ENCODE data around the gene CSF1.

CSF1 gene

GRCh38 chr1:109890115-109890953 is 20.3 kb upstream of the CSF1 start:
- DNase-seq (ENCODE audit: insufficient read length, low spot score) (no peak), FAIRE-seq (no peak)
- TF ChIP-seq POU2F2 (IDR thresholded peaks at IDR 0.05; ENCODE audit: low read depth, low read length) (no peak), TAF1 (IDR thresholded peaks at IDR 0.05; ENCODE audit: low read depth, low read length) (no peak), POLR2A (IDR thresholded peaks at IDR 0.05; ENCODE audit: low read depth, low read length) (no peak), POLR2AphosphoS5 (IDR thresholded peaks at IDR 0.05; ENCODE audit: low read depth, low read length) (no peak), SPI1 (IDR thresholded peaks at IDR 0.05; ENCODE audit: low read depth, low read length) (no peak), PAX5 (IDR thresholded peaks at IDR 0.05; ENCODE audit: insufficient read depth, low read length, severe bottlenecking) (no peak)

DNA sequence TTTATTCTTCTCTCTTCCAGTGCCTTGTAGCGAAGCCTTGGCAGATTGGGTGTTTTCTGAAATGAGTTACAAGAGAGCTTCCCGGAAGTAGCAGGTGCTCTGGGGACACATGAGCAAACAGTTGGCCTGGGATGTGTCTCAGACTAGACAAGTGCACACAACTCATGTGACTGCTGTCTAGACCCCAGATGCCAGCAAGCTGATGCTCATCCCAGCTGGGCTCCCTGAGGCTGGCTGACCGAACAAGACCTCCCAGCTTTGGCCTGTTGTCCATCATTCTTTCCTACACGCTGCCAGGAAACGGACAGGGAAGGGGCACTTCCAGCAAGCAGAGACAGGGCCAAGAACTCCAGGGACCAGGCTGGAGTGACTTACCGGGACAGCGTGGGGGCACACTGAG is 18.7 kb upstream of the CSF1 start:
- DNase-seq (ENCODE audit: insufficient read length, low spot score) (no peak), FAIRE-seq (no peak)
- no peak for TF ChIP-seq POLR2A (IDR thresholded peaks at IDR 0.05; ENCODE audit: low read depth, low read length)

DNA sequence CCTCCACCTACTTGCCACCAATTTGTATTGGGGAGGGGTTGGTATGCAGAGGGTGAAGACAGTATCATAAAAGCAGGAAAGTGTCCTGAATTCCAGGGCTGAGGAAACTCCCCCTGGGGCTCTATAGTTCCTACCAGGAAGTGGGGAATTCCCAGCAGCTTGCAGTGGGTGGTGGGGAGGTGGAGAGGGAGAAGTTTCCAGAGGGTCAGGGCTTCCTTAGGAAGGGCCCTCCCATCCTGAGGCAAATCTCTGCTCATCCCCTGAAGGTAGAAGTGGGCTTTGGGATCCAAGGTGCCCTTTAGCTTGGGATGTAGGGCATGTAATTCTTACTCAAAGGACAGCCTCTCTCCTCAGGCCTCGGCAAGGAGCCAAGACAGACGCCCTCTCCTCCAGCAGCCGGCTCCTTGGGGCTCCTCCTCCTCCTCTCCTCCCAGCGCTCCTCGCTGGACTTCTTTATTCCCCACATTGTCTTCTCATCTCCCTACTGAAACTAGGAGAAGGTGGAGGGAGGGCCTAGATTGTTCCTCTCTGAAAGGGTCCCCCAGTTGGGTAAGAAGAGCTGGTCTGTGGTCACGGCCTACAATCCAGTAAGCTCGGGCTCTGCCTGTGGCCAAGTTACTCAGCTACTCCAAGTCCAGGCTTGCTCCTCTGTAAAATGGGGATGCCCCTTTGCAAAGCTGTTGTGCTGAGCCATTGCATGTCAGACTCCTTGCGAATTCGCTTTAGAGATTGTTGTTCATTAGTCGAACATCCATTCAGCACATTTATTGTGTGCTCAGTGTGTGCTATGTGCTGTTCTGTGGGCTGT is 17.9 kb upstream of the CSF1 start:
- TF ChIP-seq PAX5 (IDR thresholded peaks at IDR 0.05; ENCODE audit: insufficient read depth, low read length, severe bottlenecking) (no peak), POU2F2 (IDR thresholded peaks at IDR 0.05; ENCODE audit: low read depth, low read length) (no peak), TAF1 (IDR thresholded peaks at IDR 0.05; ENCODE audit: low read depth, low read length) (no peak), POLR2AphosphoS5 (IDR thresholded peaks at IDR 0.05; ENCODE audit: low read depth, low read length) (no peak), SPI1 (IDR thresholded peaks at IDR 0.05; ENCODE audit: low read depth, low read length) (no peak), POLR2A (IDR thresholded peaks at IDR 0.05; ENCODE audit: low read depth, low read length) (no peak)
- FAIRE-seq = no peak
- no peak for DNase-seq (ENCODE audit: insufficient read length, low spot score)

DNA sequence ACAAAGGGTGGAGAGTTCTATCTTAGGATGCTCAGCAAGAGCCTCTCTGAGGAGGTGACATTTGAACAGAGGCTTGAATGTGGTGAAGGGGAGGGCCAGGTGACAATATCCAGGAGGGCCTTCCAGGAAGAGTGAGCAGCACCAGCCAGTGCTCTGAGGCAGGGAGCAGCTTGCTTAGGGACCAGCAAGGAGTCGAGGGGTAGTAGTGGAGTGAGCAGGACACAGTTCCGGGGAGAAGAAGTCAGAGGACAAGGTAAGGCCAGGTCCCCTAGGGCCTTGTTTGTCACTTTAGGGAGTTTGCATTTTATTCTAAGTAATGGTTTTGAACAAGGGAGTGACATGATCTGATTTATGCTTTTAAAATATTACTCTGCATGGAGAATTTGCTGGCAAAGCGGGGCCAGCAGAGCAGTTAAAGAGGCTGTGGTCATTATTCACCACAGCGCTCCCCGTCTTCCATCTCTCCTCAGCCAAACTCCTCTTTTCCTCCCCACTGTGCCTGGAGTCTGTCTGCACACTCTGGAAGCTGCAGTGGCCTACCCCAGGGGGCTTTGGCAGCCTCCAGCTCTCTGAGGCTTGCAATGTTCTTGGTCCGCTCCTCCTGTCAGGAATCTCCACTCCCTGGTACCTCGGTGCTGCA is 17.0 kb upstream of the CSF1 start:
- no peak for TF ChIP-seq POU2F2 (IDR thresholded peaks at IDR 0.05; ENCODE audit: low read depth, low read length)
- TF ChIP-seq SPI1 (IDR thresholded peaks at IDR 0.05; ENCODE audit: low read depth, low read length) = no peak
- no peak for TF ChIP-seq POLR2AphosphoS5 (IDR thresholded peaks at IDR 0.05; ENCODE audit: low read depth, low read length)
- no peak for TF ChIP-seq POLR2A (IDR thresholded peaks at IDR 0.05; ENCODE audit: low read depth, low read length)
- TF ChIP-seq TAF1 (IDR thresholded peaks at IDR 0.05; ENCODE audit: low read depth, low read length) = no peak
- TF ChIP-seq PAX5 (IDR thresholded peaks at IDR 0.05; ENCODE audit: insufficient read depth, low read length, severe bottlenecking) = no peak
- no peak for DNase-seq (ENCODE audit: insufficient read length, low spot score)
- FAIRE-seq = no peak

DNA sequence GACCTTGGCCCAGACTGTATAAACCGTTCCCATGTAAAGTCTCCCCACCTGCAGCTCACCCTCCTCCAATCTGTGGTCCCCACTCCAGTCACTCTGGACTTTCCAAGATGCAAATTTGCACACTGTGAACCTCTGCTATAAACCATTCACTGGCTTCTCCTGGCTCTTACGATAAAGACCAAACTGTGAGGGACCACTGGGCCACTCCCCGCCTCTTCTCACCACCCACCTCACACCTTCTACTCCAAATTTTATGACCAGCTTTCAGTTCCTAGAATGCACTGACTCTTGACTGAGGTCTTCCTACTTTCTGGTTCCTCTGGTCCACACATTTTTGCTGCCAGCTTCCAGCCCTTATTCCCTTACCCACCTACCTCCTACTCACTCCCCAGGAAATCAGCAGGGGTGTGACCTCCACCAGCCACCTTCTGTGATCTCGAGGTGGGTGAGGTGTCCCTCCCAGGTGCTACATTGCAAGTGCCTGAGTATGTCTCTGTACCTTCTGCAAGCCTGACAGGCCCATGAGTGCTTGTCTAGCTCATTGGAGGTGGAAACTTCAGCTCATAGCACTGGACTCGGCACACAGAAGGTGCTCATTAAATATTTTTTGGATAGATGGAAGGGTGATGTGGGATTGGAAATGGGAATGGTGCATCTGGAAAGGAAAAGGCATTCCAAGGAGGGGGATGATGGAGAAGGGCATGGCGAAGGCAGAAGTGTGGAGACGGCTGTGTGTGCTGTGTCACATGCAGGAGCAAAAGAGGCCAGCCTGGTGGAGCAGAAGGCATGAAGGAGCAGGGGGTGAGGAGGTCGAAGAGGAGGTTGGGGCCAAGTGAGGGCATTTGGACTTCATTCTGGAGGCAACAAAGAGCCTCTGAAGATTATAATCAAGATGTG is 15.6 kb upstream of the CSF1 start:
- FAIRE-seq (no peak), DNase-seq (ENCODE audit: insufficient read length, low spot score) (no peak)
- TF ChIP-seq PAX5 (IDR thresholded peaks at IDR 0.05; ENCODE audit: insufficient read depth, low read length, severe bottlenecking) (no peak), TAF1 (IDR thresholded peaks at IDR 0.05; ENCODE audit: low read depth, low read length) (no peak), POLR2AphosphoS5 (IDR thresholded peaks at IDR 0.05; ENCODE audit: low read depth, low read length) (no peak), POU2F2 (IDR thresholded peaks at IDR 0.05; ENCODE audit: low read depth, low read length) (peak; percentile 86; the same call in 1 of the 2 replicates), SPI1 (IDR thresholded peaks at IDR 0.05; ENCODE audit: low read depth, low read length) (peak; percentile 60), POLR2A (IDR thresholded peaks at IDR 0.05; ENCODE audit: low read depth, low read length) (no peak)

DNA sequence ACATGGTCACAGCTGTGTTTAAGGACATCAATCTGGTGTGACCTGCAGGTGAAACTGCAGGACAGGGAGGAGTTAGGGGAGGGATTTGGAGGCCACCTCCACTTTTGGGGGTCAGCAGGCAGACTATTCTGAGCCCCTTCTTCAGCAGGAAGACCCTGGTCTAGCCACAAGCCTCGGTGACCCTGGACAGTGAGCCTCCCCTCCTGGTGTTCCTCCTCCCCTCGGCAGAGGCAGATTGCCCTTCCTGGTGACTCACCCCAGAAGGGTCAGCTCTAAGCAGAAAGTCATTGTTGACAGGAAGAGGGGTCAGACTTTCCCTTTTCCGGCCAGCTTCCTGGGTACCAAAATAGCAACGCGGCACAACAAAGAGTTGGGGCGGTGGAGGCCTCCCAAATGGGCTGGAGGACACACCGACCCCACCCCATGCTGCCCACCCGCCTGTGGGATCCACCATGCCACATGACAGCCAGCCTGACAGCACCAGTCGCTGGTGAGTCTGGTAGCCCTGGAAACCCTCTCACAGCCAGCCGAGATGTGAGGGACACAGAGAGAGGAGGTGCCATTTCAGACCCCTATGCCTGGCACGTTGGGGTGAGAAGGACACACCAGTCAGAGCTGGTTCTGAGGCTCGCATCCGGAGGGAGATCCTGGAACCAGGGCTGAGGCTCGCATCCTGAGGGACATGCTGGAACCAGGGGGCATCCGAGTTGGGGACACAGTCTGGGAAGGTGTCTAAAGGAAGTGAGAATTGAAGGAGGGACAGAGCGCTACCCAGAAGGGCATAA is 14.7 kb upstream of the CSF1 start:
- FAIRE-seq = no peak
- no peak for DNase-seq (ENCODE audit: insufficient read length, low spot score)
- TF ChIP-seq SPI1 (IDR thresholded peaks at IDR 0.05; ENCODE audit: low read depth, low read length) (no peak), POLR2A (IDR thresholded peaks at IDR 0.05; ENCODE audit: low read depth, low read length) (no peak), POU2F2 (IDR thresholded peaks at IDR 0.05; ENCODE audit: low read depth, low read length) (no peak), TAF1 (IDR thresholded peaks at IDR 0.05; ENCODE audit: low read depth, low read length) (no peak), POLR2AphosphoS5 (IDR thresholded peaks at IDR 0.05; ENCODE audit: low read depth, low read length) (no peak), PAX5 (IDR thresholded peaks at IDR 0.05; ENCODE audit: insufficient read depth, low read length, severe bottlenecking) (no peak)

DNA sequence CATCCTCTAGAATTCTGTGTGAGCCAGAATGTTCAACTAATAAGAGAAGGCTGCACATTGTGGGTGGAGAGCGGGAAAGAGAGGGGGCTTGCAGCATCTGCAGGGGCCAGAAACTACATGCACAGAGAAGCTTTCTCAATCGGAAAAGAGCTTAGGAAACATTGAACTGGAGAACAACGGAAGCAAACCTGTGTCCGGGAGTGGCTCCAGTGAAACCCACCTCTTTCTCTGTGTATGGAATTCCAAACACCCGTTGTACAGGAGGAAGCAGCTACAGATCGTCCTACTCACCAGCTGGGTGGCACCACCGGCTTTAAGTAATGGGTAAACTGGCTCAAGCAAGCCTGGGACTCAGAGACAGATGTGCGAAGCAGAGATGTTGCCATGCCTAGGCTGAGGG is 14.0 kb upstream of the CSF1 start:
- DNase-seq (ENCODE audit: insufficient read length, low spot score) (no peak), FAIRE-seq (no peak)
- TF ChIP-seq POLR2AphosphoS5 (IDR thresholded peaks at IDR 0.05; ENCODE audit: low read depth, low read length) = no peak
- TF ChIP-seq TAF1 (IDR thresholded peaks at IDR 0.05; ENCODE audit: low read depth, low read length) = no peak
- no peak for TF ChIP-seq POLR2A (IDR thresholded peaks at IDR 0.05; ENCODE audit: low read depth, low read length)
- TF ChIP-seq SPI1 (IDR thresholded peaks at IDR 0.05; ENCODE audit: low read depth, low read length) = no peak
- TF ChIP-seq PAX5 (IDR thresholded peaks at IDR 0.05; ENCODE audit: insufficient read depth, low read length, severe bottlenecking) = no peak
- no peak for TF ChIP-seq POU2F2 (IDR thresholded peaks at IDR 0.05; ENCODE audit: low read depth, low read length)
